ENCODE data around the gene CHRND. TPM values are rescaled to one million over a fixed set of nuclear protein-coding genes. Genes with fewer than 3 reads are reported as not detected.
"Not testable (repeated sequence)": the region's sequence is repeated elsewhere in the genome, so short reads cannot be mapped to it uniquely, and the experiment has no call there.

CHRND gene
- total RNA-seq, 2 experiments from 2014 or later: not detected

DNA sequence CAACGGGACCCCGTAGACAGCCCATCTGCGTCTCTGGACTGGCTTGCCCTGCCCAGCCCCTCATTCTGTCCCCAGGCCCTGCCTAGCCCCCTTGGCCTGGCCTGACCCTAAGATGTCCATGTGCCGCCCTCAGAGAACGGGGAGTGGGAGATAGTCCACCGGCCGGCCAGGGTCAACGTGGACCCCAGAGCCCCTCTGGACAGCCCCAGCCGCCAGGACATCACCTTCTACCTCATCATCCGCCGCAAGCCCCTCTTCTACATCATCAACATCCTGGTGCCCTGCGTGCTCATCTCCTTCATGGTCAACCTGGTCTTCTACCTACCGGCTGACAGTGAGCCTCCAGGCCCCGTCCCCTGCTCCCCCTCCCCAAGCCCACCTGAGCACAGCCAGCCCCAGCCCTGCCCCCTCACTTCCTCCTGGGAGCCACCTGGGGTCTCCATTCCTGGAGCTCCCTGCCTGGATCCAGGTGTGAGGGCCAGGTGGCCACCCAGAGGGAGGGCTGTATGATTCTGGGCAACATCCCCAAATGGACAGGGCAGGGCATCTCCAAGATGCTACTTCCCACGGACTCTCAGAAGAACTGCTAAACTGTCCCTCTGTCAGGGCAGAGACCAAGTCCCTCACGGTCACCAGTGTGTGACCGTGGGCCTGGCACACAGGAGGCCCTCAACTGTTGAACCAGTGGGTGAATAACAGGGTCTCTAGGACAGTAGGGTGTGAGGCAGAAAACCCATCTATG is 4.0 kb downstream of the CHRND start:
- intact Hi-C loops (cut with micrococcal nuclease): no loop called here
- POLR2A ChIA-PET: interaction anchor here (0.6 kb wide), 1 partner anchor 48 kb away, joined by 3 read pairs; no protein-coding TSS in a partner anchor

DNA sequence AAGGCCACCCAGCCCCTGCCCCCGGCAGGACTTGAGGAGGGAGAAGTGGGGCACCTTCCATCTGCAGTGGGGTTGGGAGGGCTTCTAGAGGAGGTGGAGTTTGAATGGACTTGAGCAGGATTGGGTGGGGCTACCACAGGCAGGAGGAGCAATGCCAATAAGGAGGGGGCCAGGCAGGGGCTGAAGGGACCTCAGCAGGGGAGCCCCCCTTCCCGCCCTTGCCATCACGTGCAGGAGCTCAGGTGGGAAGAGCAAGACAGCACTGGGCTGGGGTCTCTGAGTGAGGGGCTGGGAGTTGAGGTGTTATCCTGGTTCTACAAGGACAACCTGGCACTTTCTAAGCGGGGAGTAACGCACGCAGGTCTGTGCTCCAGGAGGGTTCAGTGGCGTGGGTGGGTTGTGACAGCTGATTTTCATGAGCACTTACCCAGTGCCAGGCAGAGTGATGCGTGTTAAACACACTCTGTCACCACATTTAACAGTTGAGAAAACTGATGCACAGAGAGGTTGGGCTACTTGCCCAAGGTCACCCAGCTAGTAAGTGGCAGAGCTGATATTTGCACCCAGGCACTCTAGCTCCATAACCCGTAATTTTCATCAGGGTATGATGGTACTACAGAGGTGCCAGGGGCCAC is 4.8 kb downstream of the CHRND start:
- Mint-ChIP-seq H3K4me3 (no peak overlapping the region), H3K27me3 (peaks cover 17% of the 10 kb centered on the region), H3K4me1 (ENCODE audit: low read depth) (peaks cover 8% of the 10 kb centered on the region), H3K9me3 (no peaks in the 10 kb centered on the region), H3K36me3 (ENCODE audit: low read depth) (no peaks in the 10 kb centered on the region), H3K27ac (no peak overlapping the region)
- ATAC-seq (no peak), DNase-seq (no peak)
- CTCF ChIA-PET: interaction anchor here (1.3 to 1.6 kb wide), 2 partner anchors 9 to 84 kb away, joined by 4 to 7 read pairs; no protein-coding TSS in a partner anchor
- TF ChIP-seq, protein P1, sequence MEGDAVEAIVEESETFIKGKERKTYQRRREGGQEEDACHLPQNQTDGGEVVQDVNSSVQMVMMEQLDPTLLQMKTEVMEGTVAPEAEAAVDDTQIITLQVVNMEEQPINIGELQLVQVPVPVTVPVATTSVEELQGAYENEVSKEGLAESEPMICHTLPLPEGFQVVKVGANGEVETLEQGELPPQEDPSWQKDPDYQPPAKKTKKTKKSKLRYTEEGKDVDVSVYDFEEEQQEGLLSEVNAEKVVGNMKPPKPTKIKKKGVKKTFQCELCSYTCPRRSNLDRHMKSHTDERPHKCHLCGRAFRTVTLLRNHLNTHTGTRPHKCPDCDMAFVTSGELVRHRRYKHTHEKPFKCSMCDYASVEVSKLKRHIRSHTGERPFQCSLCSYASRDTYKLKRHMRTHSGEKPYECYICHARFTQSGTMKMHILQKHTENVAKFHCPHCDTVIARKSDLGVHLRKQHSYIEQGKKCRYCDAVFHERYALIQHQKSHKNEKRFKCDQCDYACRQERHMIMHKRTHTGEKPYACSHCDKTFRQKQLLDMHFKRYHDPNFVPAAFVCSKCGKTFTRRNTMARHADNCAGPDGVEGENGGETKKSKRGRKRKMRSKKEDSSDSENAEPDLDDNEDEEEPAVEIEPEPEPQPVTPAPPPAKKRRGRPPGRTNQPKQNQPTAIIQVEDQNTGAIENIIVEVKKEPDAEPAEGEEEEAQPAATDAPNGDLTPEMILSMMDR (IDR thresholded peaks at IDR 0.05): no peak
- intact Hi-C loops (cut with micrococcal nuclease): no loop called here
- POLR2A ChIA-PET: interaction anchor here (0.5 to 1.5 kb wide), 2 partner anchors 9 to 18 kb away, joined by 3 to 6 read pairs; partner anchors contain the start of gene CHRNG

More for the DNA sequence above, 4.0 kb downstream of the CHRND start:
- no peak overlapping the region for H3K4me3 Mint-ChIP-seq
- peaks cover 15% of the 10 kb centered on the region for H3K27me3 Mint-ChIP-seq
- DNase-seq (no peak), ATAC-seq (no peak)
- peaks cover 8% of the 10 kb centered on the region for H3K4me1 Mint-ChIP-seq (ENCODE audit: low read depth)
- CTCF ChIA-PET: interaction anchor here (1.6 kb wide), 1 partner anchor 83 kb away, joined by 4 read pairs; no protein-coding TSS in a partner anchor
- no peak overlapping the region for H3K27ac Mint-ChIP-seq
- H3K36me3 Mint-ChIP-seq (ENCODE audit: low read depth): no peaks in the 10 kb centered on the region
- no peaks in the 10 kb centered on the region for H3K9me3 Mint-ChIP-seq
- TF ChIP-seq, protein P1 (IDR thresholded peaks at IDR 0.05): no peak

DNA sequence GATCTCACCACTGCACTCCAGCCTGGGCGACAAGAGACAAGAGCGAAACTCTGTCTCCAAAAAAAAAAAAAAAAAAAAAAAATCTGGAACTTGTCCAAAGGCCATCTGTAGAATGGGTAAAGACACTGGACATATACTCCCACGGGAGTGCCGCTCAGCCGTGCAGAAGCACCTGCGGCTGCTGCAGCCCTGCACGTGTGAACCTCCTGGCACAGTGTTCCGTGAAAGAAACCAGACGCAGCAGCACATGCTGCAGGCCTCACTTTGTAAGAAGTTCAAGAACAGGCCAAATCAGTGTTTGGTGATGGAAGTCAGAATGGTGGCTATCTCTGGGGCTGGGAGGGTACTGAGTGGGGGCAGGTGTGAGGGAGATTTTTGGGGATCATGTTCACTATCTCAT is 6.5 kb downstream of the CHRND start:
- peaks cover 2% of the 10 kb centered on the region for H3K9me3 Mint-ChIP-seq
- peaks cover 16% of the 10 kb centered on the region for H3K27me3 Mint-ChIP-seq

DNA sequence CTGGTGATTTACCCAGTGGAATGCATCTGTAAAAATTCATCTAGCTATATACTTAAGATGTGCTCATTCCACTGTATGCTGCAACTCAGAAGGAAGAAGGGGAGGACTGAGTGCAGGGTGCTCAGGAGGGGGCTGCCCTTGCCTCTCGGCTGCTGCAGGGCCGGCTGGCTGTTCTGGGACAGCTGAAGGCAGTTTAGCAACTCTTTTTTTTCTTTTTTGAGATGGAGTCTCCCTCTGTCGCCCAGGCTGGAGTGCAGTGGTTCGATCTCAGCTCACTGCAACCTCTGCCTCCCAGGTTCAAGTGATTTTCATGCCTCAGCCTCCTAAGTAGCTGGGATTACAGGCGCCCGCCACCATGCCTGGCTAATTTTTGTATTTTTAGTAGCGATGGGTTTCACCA is 6.9 kb downstream of the CHRND start:
- POLR2A ChIA-PET: interaction anchor here (0.6 kb wide), 1 partner anchor 795 kb away, joined by 3 read pairs; no protein-coding TSS in a partner anchor
- ATAC-seq; CTCF ChIA-PET; H3K36me3 Mint-ChIP-seq (ENCODE audit: low read depth); DNase-seq; H3K4me1 Mint-ChIP-seq (ENCODE audit: low read depth); H3K27ac Mint-ChIP-seq; H3K4me3 Mint-ChIP-seq; intact Hi-C loops (cut with micrococcal nuclease); H3K9me3 Mint-ChIP-seq: not testable (repeated sequence)
- H3K27me3 Mint-ChIP-seq: peaks cover 15% of the 10 kb centered on the region

More for the DNA sequence above, 6.5 kb downstream of the CHRND start:
- Mint-ChIP-seq H3K36me3 (ENCODE audit: low read depth) (no peaks in the 10 kb centered on the region), H3K4me1 (ENCODE audit: low read depth) (peaks cover 8% of the 10 kb centered on the region), H3K27ac (no peak overlapping the region), H3K4me3 (no peak overlapping the region)
- no peak for DNase-seq
- TF ChIP-seq, protein P1 (IDR thresholded peaks at IDR 0.05): no peak
- intact Hi-C loops (cut with micrococcal nuclease): no loop called here
- POLR2A ChIA-PET: interaction anchor here (0.6 kb wide), 1 partner anchor 795 kb away, joined by 3 read pairs; no protein-coding TSS in a partner anchor
- CTCF ChIA-PET: interaction anchor here (1.2 kb wide), 1 partner anchor 9 kb away, joined by 3 read pairs; no protein-coding TSS in a partner anchor
- ATAC-seq: no peak

DNA sequence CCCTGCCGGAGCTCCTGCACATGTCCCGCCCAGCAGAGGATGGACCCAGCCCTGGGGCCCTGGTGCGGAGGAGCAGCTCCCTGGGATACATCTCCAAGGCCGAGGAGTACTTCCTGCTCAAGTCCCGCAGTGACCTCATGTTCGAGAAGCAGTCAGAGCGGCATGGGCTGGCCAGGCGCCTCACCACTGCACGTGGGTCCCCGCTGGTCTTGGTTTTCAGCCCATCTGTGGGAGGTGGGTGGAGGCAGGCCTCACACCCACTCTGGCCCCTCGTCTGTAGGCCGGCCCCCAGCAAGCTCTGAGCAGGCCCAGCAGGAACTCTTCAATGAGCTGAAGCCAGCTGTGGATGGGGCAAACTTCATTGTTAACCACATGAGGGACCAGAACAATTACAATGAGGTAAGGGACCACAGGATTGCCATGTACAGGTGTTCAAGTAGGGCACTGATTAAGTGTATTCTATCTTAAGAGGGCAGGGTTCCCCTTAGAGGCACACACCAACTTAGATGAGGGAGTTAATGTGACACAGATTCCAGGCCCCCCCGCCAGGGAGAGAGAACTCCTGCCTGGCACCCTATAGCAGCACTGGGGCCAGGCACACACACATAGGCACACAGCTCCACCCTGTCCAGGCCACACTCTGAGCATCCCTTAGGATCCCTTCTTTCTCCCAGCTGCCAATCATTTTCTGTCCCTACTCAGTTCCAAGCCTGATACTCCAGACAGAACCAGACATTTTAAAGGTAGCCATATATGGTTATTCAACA is 8.2 kb downstream of the CHRND start:
- peaks cover 6% of the 10 kb centered on the region for H3K27me3 Mint-ChIP-seq
- TF ChIP-seq, protein P1 (IDR thresholded peaks at IDR 0.05): no peak
- no peak for ATAC-seq
- no peak overlapping the region for H3K27ac Mint-ChIP-seq
- ChIA-PET CTCF (no interaction called here), POLR2A (interaction anchor here (1.1 to 1.4 kb wide), 2 partner anchors 11 to 17 kb away, joined by 3 to 4 read pairs; partner anchors contain the start of genes EIF4E2 and TIGD1)
- H3K9me3 Mint-ChIP-seq: peaks cover 2% of the 10 kb centered on the region
- H3K4me3 Mint-ChIP-seq: no peak overlapping the region
- H3K36me3 Mint-ChIP-seq (ENCODE audit: low read depth): no peaks in the 10 kb centered on the region
- intact Hi-C loops (cut with micrococcal nuclease): no loop called here
- peaks cover 4% of the 10 kb centered on the region for H3K4me1 Mint-ChIP-seq (ENCODE audit: low read depth)
- DNase-seq: no peak
